PFSK-1 (cell line): ENCODE results near the gene GDPD4.

Source experiments
- POLR2AphosphoS5 ChIP-seq: IDR thresholded peaks from 2 replicates; pipeline ENCODE4 v1.6.1; 2012; ENCODE audit warnings: low read depth, mild to moderate bottlenecking, control low read depth, low read length, moderate library complexity
- SIN3A ChIP-seq: IDR thresholded peaks from 2 replicates; pipeline ENCODE4 v1.6.1; 2012; ENCODE audit warnings: mild to moderate bottlenecking, low read length, moderate library complexity, borderline replicate concordance; ENCODE audit not compliant: insufficient read depth

DNA sequence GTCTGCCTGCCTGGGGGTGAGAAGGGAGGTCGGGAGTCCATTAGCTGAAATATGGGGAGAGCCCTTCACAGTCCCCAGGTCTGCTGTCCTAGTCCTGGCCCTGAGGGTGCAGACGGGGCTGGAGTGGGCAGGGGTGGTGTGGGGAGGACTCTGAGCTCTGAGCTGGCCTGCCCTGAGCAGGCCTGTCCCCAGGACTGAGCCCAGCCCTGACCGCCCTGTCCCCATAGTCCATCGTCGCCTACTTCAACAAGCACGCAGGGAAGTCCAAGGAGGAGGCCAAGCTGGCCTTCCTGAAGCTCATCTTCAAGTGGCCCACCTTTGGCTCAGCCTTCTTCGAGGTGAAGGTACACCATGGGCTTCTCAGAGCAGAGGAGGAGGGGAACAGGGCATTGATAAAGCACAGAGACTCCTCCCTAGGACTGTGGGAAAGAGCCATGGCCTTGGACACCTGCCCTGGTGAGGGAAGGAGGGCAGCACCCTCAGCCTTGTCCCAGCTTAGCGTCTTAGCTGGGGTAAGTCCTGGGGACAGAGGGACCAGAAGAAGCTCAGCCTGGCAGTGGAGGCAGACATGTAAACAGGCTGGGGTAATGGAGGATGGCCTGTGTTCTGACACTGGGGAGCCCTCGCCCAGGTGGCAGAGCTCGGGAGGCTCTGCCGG, 89.8 kb downstream of the GDPD4 start:
- TF ChIP-seq POLR2AphosphoS5 = no peak
- TF ChIP-seq SIN3A = no peak
